HG03457 (cell line): ENCODE data around the gene GPR45.
"Not testable (repeated sequence)": the region's sequence is repeated elsewhere in the genome, so short reads cannot be mapped to it uniquely, and the experiment has no call there.

Experiments
- ATAC-seq: cut with Tn5 transposase; IDR thresholded peaks from one replicate; pipeline ENCODE4 v1.9.1; 2021; ENCODE audit warnings: moderate number of reproducible peaks; ENCODE audit not compliant: unreplicated experiment

GPR45 gene, protein sequence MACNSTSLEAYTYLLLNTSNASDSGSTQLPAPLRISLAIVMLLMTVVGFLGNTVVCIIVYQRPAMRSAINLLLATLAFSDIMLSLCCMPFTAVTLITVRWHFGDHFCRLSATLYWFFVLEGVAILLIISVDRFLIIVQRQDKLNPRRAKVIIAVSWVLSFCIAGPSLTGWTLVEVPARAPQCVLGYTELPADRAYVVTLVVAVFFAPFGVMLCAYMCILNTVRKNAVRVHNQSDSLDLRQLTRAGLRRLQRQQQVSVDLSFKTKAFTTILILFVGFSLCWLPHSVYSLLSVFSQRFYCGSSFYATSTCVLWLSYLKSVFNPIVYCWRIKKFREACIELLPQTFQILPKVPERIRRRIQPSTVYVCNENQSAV

DNA sequence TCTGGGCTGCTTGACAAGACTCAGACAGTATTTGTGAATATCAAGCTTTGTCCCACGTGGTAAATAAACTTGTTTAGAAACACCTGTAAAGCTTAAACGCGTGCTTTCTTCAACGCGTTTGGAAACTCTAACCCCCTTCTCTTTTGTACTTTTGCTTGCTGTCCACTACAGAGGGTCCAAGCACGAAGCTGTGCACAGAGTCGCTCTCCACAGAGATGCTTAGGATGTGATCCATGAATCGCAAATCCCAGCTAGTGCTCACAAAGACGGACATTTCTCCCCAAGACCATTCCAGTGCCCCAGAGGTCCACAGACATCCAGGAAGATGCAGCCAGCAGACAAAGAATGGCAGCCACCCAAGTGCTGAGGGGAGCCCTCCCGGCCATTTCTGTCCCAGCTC is at the start of gene GPR45:
Gene GPR45 (plus strand): TSS at position 301 of the 400 bp plus-strand sequence. CDS start 116 bp downstream, outside the sequence.
- no peak for ATAC-seq

DNA sequence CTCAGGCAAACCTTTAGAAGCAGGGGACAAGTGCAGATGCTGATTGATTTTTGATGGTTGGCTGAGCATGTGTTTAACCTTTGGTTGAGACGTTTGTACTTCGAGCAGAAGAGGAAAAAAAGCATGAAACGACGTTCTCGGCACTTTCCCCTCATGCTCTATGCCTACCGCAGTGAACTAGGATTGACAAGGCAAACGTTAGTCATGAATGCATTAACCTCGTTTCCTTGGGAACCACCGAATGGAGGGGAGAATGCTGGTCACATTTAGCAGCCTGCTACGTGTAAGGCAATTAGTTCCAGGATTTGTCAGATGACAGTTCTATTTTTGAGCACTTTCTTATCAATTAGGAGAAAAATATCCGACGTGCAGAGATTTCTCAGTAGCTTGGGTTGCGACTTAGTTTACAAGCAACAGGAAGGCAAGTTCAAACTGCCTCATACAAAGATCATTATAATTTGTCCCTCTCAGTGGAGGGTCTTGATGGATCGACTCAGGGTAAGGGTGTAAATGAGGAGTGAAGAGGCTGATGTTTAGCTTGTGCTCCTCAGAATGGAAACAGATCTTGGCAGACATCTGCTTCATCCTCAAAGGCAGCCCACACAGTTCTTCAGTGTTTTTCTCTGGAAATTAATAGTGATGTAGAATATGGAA is 47.4 kb upstream of the GPR45 start:
- no peak for ATAC-seq

DNA sequence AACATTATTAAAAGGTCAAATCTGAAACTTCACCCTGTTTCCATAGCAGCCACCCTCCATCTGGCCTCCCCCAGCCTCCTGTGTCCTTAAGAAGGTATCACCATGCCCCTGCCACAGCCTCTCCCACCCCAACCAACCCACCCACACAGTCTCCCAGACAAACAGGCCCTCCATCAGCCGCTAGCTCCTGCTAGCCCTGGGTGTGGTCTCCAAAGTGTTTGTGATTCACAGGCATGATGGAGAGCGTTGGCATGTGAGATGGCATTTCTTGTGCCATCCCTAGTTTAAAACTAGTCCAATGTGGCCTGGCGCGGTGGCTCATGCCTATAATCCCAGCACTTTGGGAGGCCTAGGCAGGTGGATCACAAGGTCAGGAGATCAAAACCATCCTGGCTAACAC is 44.9 kb upstream of the GPR45 start:
- ATAC-seq: no peak

DNA sequence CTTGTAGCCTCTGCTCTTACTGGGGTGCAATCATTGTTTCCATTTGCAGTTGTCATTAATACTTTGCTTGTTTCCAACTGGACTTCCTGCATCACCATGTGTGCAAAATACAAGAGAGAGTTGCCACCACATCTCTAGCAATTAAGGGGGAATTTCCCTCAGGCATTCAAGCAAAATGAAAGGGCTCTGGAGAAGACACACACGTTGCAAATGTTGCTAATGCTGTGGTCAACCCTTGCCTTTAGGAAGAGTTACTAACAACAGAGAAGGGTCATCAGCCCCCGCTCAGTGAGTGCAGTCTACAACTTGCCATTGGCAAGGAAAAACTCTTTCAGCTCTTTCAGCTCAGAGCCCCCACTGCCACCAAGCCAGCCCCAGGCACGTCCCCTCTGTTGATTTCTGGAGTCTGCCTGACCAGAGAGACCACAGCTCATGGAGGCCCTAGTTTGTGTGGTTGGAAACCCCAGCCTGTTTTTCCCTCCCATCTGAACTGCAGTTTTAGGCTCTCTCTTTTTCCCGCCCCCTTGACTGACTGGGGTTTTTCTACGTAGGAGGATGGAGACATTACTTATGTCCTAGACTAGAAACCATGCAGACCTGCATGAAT is 25.9 kb upstream of the GPR45 start:
- no peak for ATAC-seq

DNA sequence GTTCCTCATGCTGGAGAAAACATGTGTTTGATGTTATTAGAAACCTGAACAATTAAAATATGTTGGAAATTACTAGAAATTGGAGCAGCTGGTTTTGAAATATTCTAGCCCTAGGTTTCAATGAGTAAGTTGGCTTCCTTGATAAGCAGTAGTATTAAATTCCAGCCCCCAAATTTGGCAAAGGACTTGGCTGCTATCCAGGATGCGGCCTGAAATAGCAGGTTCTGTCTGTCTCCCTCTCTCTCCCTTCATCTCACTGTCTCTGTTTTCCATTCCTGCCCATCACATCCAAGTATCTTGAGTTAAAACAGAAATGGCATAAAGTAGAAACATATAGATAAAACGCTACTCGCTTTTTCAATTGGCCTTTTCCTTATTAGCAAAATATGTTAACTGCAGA is 20.9 kb upstream of the GPR45 start:
- ATAC-seq: no peak

DNA sequence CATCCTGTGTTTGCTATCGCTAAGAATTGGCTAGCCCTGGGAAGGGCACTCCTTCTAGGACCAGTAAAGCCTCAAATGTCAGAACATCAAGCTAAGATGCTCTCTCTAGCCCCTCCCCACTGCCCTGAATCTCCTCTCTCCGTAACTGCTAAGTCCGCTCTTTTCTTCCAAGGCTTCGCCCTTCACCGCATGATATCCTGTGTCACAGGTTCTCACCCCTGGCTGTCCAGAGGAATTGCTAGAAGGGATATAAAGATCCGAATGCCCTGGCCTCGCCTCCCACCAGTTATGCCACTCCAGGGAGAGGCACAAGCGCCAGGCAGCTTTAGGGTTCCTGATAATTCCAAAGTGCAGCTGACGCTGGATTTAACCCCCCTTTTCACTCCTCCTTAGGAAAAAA is 17.1 kb upstream of the GPR45 start:
- no peak for ATAC-seq

DNA sequence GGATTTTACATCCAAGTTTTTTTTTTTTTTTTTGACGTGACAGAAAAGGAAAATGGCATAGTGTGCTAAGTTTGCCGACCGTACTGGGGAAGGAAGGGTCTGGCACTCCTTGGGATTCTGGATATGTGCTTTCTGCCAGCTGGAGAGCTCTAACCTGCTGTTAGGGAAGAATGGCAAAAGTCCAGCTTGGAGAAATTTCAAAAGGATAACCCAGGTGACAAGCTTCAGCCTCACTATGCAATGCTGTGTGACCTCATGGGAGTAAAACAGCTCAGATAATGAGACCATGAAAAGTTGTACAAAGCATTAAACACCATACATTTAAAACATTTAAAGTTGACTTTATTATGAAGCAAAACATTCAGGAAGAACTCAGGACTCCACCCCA is 10.3 kb upstream of the GPR45 start:
- ATAC-seq: no peak

DNA sequence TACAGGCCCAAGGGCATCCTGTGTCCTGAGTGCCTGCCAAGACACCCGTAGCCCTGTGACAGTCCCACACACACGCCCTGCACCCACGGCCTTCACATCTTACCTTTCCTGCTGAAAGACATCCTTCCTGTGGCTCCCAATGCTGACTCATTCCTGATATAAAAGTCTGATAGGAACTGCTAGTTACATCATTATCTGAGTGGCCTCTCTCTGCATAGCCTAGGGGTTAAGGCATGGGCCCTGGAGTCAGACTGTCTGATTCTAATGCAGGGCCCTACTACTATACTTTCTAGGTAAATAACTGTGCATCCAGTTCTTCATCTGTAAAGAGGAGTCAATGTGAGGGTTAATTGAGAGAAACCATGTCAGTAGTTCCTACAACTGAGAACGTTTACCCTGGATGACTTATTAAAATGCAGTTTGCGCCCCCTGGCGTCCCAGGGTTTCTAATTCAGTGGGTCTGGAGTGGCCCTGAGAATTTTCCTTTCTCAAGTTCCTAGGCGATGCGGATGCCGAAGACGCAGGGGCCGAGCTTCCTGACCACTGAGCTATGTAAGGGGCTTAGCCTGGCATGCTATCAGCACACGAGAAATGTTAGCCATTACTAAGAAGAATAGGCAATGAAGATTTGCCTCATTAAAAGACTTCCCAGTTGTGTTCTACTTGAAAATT is 6.0 kb upstream of the GPR45 start:
- no peak for ATAC-seq

DNA sequence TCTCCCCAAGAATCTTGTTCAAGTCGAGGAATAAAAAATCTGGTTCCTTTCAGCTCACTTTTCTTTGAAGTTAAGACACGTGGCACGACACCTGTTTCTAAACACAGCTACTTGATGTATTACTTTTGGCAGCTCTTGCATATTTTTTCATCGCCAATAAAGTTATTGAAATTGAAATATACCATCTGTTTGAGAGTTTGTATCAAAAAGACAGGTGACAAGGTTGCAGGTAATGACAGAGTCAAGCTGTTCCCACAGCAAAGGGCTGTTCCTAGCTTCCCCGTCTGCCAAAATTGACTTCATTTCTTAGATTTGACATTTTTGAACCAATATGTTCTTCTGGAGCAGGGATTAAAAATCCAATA is 5.5 kb upstream of the GPR45 start:
- ATAC-seq: no peak

DNA sequence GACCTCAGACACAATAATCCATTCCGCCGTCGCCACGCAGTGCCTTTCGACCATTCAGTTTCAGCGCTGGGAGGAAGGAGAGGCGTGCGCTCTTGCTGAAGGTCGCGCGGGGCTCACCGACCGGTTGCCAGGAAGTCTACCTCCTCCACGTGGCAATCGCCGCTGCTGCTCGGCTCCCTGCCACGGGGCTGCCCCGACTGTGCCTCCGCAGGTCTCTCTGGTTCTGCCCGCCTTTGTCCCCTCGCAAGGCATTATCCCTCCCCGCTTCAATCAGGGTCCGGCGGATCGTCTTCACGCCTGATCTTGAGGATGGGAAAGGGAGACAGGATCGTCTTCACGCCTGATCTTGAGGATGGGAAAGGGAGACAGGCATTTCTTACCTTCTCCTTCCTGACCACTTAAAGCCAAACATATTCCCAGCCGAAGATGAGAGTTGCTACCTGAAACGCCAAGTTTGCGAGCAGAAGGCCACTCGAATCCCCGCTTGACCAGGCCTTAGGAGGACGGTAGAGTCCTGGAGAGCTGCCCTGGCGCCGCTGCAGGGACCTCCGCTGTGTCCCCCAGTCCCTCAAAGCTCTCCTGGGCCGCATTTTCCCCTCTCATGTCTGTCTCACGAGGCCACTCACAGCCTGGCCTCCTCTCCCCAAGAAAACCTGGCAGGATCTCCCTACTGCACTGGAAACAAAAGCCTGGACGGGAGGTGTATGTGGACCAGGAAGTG is 4.3 kb upstream of the GPR45 start:
- ATAC-seq: no peak

DNA sequence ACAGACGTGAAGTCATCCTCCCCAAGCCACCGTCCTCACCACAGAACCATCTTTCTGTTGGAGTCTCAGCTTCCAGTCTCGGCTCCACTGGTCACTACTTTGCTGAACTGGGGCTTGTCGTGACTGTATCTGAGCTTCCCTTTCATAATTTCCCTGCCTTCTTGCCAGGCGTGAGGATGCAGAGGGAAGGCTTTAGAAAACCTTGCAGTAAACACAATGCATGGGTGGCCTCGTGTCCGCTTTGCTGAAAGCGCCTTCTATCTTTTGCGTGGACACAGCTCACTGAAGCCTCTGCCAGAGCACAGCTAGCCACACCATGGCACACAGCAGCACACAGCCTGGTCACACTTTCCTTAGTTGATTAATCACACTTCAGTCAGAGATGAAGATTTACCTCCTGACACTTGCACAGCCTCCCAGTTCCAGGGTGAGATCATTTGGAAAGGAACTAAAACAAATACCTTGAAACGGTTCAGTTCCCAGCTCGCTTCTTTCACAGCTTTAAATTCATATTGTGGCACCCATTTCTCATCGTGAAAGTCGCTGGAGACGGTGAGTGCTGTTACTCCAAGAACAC is 2.8 kb upstream of the GPR45 start:
- no peak for ATAC-seq

DNA sequence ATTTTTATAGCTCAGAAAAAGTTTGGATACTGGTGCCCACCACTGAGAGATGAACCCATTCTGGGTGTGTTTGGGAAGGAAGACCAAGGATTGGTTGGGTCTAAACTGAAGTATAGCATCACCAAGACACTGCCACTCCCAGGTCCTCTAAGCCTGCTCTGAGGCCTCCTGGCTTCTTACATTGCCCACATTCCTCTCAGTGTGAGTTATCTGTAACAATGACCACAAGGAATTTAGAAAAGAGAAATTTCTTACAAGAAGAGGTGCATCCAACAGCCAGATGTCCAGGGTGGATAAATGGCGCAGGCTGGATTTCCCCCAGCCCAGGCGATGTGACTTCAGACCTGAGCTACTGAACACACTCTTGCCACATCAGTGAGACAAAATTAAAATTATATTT is 1.6 kb upstream of the GPR45 start:
- ATAC-seq: no peak

DNA sequence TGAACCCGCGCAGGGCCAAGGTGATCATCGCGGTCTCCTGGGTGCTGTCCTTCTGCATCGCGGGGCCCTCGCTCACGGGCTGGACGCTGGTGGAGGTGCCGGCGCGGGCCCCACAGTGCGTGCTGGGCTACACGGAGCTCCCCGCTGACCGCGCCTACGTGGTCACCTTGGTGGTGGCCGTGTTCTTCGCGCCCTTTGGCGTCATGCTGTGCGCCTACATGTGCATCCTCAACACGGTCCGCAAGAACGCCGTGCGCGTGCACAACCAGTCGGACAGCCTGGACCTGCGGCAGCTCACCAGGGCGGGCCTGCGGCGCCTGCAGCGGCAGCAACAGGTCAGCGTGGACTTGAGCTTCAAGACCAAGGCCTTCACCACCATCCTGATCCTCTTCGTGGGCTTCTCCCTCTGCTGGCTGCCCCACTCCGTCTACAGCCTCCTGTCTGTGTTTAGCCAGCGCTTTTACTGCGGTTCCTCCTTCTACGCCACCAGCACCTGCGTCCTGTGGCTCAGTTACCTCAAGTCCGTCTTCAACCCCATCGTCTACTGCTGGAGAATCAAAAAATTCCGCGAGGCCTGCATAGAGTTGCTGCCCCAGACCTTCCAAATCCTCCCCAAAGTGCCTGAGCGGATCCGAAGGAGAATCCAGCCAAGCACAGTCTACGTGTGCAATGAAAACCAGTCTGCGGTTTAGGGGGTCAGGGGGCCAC is 897 bp downstream of the GPR45 start:
- ATAC-seq: no peak

DNA sequence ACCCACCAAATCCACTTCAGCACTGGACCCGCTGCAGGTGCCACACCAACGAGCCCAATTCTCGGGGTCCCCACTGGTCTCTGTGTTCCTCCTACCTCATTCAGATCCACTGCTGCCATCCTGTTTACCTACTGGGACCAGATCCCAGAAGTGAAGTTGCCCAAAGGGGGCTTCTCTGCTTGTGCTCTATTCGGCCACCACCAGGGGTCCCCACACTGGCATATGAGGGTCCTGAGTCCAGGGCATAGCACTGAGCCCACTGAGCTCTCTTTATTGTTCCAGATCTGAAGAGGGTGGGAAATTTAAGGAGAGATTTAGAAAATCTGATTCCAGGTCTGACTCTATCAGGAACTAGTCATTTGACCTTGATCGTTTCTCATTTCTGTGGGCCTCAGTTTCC is 2.4 kb downstream of the GPR45 start:
- no peak for ATAC-seq

DNA sequence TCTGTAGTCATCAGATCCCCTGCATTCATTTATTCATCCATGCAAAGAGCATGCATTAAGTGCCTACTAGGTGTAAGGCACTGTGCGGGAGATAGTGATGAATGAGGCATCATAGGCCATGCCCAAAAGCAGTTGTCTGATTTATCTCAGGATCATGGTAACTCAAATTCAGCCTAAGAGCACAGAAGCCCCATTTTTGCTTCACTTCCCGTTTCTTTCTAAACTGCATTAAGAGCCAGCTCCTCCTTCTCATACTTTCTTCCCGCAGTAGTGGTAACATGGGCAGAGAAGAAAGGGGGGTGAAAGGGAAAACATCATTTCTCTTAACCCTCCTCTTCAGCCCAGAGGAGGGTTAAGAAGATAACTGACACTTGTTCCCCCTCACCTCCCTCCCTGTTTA is 2.9 kb downstream of the GPR45 start:
- no peak for ATAC-seq

DNA sequence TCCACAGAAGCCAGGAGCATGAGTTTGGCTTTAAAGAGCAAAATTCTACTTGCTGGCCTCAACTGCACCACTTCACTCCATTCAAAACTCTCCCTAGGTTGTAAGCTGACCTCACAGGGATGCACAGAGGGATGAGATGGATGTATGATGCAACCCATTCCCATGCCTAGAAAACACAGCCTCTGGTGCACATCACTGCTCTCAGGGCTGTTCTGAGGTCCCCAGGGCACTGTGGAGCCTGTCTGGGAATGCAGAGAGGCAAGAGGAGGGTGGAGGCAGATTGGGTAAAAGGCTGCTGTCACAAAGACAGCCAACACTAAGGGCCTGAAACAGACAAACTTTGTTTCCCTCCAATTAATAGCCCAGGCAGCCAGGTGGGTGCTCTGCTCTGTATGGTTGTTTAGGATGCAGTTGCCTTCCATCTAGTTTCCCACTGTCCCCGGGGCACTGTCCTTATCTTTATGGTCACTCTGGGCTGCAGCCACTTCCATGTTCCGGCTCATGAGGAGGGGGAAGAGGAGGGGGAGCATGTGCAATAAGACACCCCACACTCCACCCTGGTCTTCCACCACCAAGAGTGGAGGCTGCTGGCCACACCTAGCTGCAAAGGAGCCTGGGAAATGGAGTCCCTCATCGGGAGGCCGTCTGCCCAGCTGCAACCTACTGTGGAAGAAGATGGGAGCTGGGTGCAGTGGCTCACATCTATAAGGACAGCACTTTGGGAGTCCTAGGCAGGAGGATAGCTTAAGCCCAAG is 7.0 kb downstream of the GPR45 start:
- ATAC-seq: no peak

DNA sequence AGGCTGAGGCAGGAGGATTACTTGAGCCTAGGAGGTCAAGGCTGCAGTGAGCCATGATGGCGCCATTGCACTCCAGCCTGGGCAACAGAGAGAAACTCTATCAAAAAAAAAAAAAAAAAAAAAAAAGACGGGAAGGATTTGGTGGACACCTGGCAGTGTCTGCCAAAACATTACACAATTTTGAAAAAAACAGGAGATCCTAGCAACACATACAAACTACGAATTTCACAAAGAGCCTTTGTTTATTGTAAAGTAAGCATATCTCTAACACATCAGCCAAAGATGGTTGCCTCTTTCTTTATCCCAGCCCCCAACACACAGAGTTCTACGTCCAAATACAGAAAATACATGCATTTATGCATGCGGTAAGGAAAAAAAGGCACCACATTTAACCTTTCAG is 7.6 kb downstream of the GPR45 start:
- ATAC-seq: no peak

DNA sequence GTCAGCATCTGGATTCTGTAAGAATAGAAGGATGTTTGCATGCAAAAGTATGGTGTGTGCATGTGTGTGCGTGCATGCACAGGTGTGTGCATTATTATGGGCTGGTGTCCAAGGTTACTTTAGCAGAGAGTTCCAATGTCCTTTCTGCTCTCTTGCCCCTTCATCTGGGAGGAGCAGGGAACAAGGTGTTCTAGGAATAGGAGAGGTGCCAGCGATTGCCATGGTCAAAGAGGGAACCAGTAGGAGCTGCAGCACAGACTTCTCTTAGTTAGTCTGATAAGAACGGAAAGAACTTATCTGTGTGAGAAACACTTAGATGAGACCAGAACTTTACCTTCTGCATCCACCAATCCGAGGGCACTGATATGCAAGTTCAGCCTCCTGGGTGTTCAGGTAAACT is 8.3 kb downstream of the GPR45 start:
- ATAC-seq: no peak

DNA sequence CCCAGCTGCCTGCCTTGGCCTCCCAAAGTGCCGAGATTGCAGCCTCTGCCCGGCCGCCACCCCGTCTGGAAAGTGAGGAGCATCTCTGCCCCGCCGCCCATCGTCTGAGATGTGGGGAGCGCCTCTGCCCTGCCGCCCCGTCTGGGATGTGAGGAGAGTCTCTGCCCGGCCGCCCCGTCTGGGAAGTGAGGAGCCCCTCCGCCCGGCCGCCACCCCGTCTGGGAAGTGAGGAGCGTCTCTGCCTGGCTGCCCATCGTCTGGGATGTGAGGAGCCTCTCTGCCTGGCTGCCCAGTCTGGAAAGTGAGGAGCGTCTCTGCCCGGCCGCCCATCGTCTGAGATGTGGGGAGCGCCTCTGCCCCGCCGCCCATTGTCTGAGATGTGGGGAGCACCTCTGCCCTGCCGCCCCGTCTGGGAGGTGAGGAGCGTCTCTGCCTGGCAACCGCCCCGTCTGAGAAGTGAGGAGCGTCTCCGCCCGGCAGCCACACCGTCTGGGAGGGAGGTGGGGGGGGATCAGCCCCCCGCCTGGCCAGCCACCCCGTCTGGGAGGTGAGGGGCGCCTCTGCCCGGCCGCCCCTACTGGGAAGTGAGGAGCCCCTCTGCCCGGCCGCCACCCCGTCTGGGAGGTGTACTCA is 9.6 kb downstream of the GPR45 start:
- not testable (repeated sequence) for ATAC-seq
